H1 (cell line): Measurements from ENCODE around the gene MED29. TPM values are rescaled to one million over a fixed set of nuclear protein-coding genes. Genes with fewer than 3 reads are reported as not detected.

ENCODE experiments used
- CHD7 ChIP-seq: fragments of 300-600 bp; sonication (generic); IDR thresholded peaks from 2 replicates; pipeline ENCODE4 v1.7.1; 2012; ENCODE audit warnings: low read length, moderate library complexity, mild to moderate bottlenecking, inconsistent platforms; ENCODE audit not compliant: insufficient replicate concordance
- MAFK ChIP-seq: IDR thresholded peaks from 2 replicates; pipeline ENCODE4 v1.6.1; 2012; ENCODE audit warnings: low read depth, mild to moderate bottlenecking, improper control_type of control experiment, low read length
- NRF1 ChIP-seq: IDR thresholded peaks from 2 replicates; pipeline ENCODE4 v1.6.1; 2011; ENCODE audit warnings: mild to moderate bottlenecking, low read depth, low read length, improper control_type of control experiment
- RNF2 ChIP-seq: fragments of 200-900, 300-1000 bp; sonication (generic); IDR thresholded peaks from 2 replicates; pipeline ENCODE4 v1.7.1; 2016; ENCODE audit warnings: borderline replicate concordance, low read depth, mild to moderate bottlenecking, antibody characterized with exemption, low read length; ENCODE audit not compliant: poor library complexity, severe bottlenecking; ENCODE audit errors: missing control alignments
- RXRA ChIP-seq: IDR thresholded peaks from 2 replicates; pipeline ENCODE4 v1.6.1; 2011; ENCODE audit warnings: low read depth, mild to moderate bottlenecking, low read length, moderate library complexity; ENCODE audit not compliant: insufficient read depth
- SAP30 ChIP-seq: fragments of 300-600 bp; sonication (generic); IDR thresholded peaks from 2 replicates; pipeline ENCODE4 v1.7.1; 2012; ENCODE audit warnings: low read length, moderate library complexity, mild to moderate bottlenecking, inconsistent platforms; ENCODE audit not compliant: insufficient read depth, insufficient replicate concordance
- SP1 ChIP-seq: IDR thresholded peaks from 2 replicates; pipeline ENCODE4 v1.6.1; 2011; ENCODE audit warnings: low read depth, low read length
- SRF ChIP-seq: IDR thresholded peaks from 2 replicates; pipeline ENCODE4 v1.6.1; 2011; ENCODE audit warnings: mild to moderate bottlenecking, low read depth, low read length, moderate library complexity
- TAF1 ChIP-seq: IDR thresholded peaks from 2 replicates; pipeline ENCODE4 v1.6.1; 2011; ENCODE audit warnings: mild to moderate bottlenecking, low read depth, low read length
- TEAD4 ChIP-seq: IDR thresholded peaks from 2 replicates; pipeline ENCODE4 v1.6.1; 2012; ENCODE audit warnings: low read depth, low read length, inconsistent platforms, mixed read lengths
- YY1 ChIP-seq: IDR thresholded peaks from 2 replicates; pipeline ENCODE4 v1.6.1; 2011; ENCODE audit warnings: low read depth, mild to moderate bottlenecking, low read length
- polyA plus RNA-seq, 7 experiments: library from polyadenylated mRNA; depleted of rRNA in 3 of 7; stranded (reverse) in 5 of 7; unstranded in 2 of 7; fragments of >200 nt in 5 of 7; fragments of 200-250 nt in 2 of 7; gene quantifications; 1 replicate in 5 of 7; 2 replicates in 1 of 7; 4 replicates in 1 of 7; pipeline versions ENCODE4 v1.2.1 to v1.2.3, GENCODE V29; 2011 to 2013; ENCODE audit warnings: missing spikeins in 2 of 7, mixed read lengths in 2 of 7
- total RNA-seq: library from RNA; stranded (reverse); fragmentation: NEBNext Ultra II Directional; extraction: Animal tissue kit (Norgen Biotek cat#: 25700); gene quantifications from 2 replicates; pipeline ENCODE4 v1.2.1, GENCODE V29; 2021

Gene MED29
- total and polyA plus RNA-seq, 2 of the 8 experiments (the other 6 are each of a cell fraction or from before 2014, with no cell fraction given): 31.1 to 52.5 TPM

GRCh38 chr19:39390751-39391437 is at the start of gene MED29, which contains the start of gene PAF1 (continued):
- TF ChIP-seq CHD7: no peak
- no peak for TF ChIP-seq NRF1
- no peak for TF ChIP-seq SRF
- TF ChIP-seq RNF2: no peak
- no peak for TF ChIP-seq RXRA
- peak; percentile 97 for TF ChIP-seq SP1
- peak; percentile 97 for TF ChIP-seq TAF1
- TF ChIP-seq TEAD4: 0 out of 2 replicates have a peak, but pooled peaks have one; percentile 1
- TF ChIP-seq YY1: peak; percentile 93
- no peak for TF ChIP-seq MAFK
- no peak for TF ChIP-seq SAP30
